Stomach (tissue), 4 donors: ENCODE data around the gene INVS.

Experiments
- CTCF ChIP-seq, 7 experiments: fragments of 450-650 bp in 4 of 7; fragments of 200-600 bp in 3 of 7; sonication (generic) in 3 of 7; IDR thresholded peaks; one replicate each; pipeline ENCODE4 v1.5.1; 2016 to 2019; ENCODE audit warnings: antibody characterized with exemption in 7 of 7, control low read depth in 2 of 7, mild to moderate bottlenecking in 1 of 7
- EP300 ChIP-seq: sonication (generic); formaldehyde crosslinking; IDR thresholded peaks from one replicate; pipeline ENCODE4 v1.6.1; 2017; ENCODE audit warnings: antibody characterized with exemption
- POLR2A ChIP-seq, 4 donors: fragments of 450-650 bp; IDR thresholded peaks; one replicate each; pipeline ENCODE4 v1.6.1; 2016; ENCODE audit warnings: antibody characterized with exemption in 4 of 4, control low read depth in 2 of 4, mild to moderate bottlenecking in 1 of 4, moderate library complexity in 1 of 4
- POLR2AphosphoS5 ChIP-seq, 3 donors: sonication (generic); formaldehyde crosslinking; IDR thresholded peaks; one replicate each; pipeline ENCODE4 v1.6.1; 2016; ENCODE audit warnings: antibody characterized with exemption in 3 of 3

- no peak for TF ChIP-seq CTCF (IDR thresholded peaks at IDR 0.05)
- no peak for TF ChIP-seq EP300
- no peak for TF ChIP-seq POLR2AphosphoS5 (IDR thresholded peaks at IDR 0.05)
- TF ChIP-seq POLR2A (IDR thresholded peaks at IDR 0.05): no peak
Observed at GRCh38 chr9:100268271-100268670, 169.2 kb downstream of the INVS start.
